Measurements from ENCODE around the gene CAB39L.

Gene CAB39L

DNA sequence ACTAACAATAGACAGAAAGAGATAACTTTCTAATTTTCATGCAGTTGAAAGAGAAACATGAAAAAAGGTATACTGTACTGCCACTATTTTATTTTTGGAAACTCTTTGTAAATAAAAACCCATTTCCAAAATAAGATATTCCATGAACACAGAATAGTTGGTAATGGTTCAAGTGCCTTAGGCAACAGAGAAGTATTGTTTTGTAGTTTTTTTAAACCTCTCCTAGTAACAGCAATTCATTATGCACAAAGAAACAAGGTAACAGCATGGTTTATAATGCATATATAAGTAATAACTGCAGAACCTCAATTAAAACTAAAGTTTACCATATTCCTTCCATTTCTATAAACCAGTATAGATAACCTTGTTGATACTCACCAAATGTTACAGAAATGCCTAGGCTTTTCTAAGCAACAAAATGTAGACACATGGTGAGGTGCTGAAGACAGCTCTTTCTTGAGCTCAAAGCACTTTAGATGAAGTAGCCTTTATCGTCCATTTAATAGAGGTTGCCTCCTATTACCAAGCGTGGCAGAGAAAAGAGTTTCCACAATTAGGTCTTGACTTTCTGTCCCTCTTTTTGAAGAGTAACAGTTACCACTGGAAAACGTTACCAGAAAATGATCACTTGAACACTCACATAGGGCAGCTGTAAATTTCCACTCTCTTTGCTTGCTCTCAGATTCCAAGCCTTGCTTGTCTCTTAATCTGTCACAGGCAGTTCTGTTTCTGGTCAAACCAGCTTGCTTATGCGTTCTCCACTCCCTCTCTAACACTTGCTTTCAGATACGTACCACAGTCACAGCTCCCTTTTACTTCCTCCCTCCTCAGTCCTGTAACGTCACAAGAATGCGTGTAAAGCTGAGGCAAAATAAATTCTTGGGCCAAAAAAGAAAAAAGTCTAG is 42.9 kb downstream of the CAB39L start:
- no peak for DNase-seq (ENCODE audit: low read depth in 2 of 2)

GRCh38 chr13:49399801-49400472 is 43.9 kb downstream of the CAB39L start:
- DNase-seq (ENCODE audit: low read depth in 2 of 2) = no peak

DNA sequence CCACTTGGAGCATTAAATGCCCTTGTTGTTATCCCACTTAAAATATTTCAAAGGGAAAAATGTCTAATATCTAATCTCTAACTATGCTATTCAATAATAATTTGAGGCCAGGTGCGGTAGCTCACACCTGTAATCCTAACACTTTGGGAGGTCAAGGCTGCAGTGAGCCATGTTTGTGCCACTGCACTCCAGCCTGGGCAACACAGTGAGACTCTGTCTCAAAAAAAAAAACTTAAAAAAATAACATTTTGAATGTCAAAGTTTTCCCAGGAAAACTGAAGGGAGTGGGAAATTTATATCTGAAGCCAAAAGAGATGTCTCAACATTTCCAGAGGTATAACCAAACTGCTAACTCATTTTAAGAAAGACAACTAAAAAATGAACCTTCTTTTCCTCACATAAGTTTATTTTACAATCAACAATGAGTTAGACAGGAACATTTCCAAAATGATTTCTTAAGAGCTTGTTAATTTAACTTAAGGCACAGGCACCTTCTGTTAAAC is 47.9 kb downstream of the CAB39L start:
- DNase-seq (ENCODE audit: low read depth in 2 of 2) = no peak

DNA sequence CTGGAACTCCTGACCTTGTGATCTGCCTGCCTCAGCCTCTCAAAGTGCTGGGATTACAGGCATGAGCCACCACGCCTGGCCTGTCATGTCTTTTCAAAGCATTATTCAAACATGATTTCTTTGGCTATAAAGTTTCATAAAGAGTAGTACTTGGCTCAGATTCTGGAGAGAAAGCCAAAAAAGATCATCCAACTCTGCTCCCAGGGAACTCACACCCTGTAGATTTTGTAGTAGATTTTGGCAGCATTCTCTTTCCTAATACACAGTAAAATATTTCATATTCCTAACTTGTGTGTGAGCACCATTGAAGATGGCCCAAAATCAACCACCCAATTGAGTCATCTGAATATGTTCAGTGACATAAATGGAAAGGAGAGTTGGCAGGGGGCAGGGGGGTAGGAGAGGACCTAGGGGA is 48.4 kb downstream of the CAB39L start:
- DNase-seq (ENCODE audit: low read depth in 2 of 2) = no peak

GRCh38 chr13:49388091-49388635 is 55.7 kb downstream of the CAB39L start:
- DNase-seq (ENCODE audit: low read depth in 2 of 2) = no peak

- no peak for DNase-seq (ENCODE audit: low read depth in 2 of 2)
Observed at GRCh38 chr13:49386664-49387063, 57.2 kb downstream of the CAB39L start.

- no peak for DNase-seq (ENCODE audit: low read depth in 2 of 2)
Observed at GRCh38 chr13:49376121-49376520, 67.7 kb downstream of the CAB39L start.

- DNase-seq (ENCODE audit: low read depth in 2 of 2) = no peak
Observed at GRCh38 chr13:49374585-49375290, 69.1 kb downstream of the CAB39L start.

DNA sequence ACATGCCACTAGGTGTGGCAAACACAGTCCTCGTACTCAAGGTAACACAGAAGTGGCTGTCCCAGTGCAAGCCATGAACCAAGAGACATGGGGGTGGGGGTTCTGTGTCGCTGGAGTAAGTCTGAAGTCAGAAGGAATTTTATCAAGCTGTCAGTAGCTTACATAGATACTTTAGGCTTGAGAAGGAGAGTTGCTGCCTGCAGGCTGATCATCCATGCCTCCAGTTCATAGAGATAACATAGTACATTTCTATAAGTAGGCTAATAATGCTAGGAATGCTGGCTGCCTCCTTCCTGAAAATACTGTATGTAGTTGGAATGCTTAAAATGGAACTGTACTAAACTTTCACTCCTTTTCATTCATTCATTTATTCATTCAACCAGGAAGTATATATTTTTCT is 70.1 kb downstream of the CAB39L start:
- no peak for DNase-seq (ENCODE audit: low read depth in 2 of 2)

GRCh38 chr13:49371943-49372613 is 71.8 kb downstream of the CAB39L start:
- DNase-seq (ENCODE audit: low read depth in 2 of 2) = no peak

- no peak for DNase-seq (ENCODE audit: low read depth in 2 of 2)
Observed at GRCh38 chr13:49370371-49370770, 73.5 kb downstream of the CAB39L start.

DNA sequence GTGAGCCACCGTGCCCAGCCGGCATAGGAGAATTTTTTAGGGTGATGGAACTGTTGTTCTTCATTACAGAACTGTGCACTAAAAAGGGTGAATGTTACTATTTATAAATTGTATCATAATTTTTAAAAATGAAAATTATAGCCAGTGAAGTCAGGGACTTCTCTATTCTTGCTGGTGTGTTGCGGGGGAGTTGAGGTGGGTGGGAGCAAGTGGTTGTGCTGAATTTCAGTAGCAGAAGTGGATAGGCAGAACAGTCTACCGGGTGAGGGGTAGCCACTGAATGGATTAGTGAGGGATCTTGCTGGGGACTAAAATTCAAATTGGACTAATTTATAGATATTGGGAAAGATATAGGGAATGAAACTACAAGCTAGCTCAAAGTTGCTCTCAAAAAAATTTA is 74.0 kb downstream of the CAB39L start:
- no peak for DNase-seq (ENCODE audit: low read depth in 2 of 2)

DNA sequence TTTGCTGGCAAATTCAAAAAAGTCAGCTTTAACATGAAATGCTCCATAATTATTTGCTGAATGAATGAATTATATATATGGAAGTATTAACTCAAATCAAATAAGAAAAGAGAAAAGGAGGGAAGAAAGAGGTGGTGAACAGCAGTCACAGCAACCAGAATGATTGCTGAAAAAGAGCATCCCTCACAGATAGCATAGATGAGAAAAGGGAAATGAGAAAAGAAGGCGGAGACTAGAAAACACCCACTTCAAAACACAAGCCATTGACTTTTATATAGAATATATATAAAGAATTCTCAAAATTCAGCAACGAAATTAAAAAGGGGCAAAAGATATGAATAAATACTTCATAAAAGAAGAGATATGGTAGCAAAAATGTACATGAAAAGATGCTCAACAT is 75.2 kb downstream of the CAB39L start:
- DNase-seq (ENCODE audit: low read depth in 2 of 2) = no peak

GRCh38 chr13:49367640-49368422 is 76.0 kb downstream of the CAB39L start:
- DNase-seq (ENCODE audit: low read depth in 2 of 2) = no peak

DNA sequence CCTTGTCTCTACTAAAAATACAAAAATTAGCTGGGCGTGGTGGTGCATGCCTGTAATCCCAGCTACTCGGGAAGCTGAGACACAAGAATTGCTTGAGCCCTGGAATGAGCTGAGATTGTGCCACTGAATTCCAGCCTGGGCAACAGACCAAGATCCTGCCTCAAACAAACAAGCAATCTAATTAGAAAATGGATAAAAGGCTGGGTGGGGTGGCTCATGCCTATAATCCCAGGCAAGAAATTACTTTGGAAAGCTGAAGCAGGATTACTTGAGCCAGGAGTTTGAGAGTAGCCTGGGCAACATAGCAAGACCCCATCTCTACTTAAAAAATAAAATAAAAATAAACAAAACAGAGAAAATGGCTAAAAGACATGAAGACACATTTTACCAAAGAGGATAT is 77.0 kb downstream of the CAB39L start:
- no peak for DNase-seq (ENCODE audit: low read depth in 2 of 2)

DNA sequence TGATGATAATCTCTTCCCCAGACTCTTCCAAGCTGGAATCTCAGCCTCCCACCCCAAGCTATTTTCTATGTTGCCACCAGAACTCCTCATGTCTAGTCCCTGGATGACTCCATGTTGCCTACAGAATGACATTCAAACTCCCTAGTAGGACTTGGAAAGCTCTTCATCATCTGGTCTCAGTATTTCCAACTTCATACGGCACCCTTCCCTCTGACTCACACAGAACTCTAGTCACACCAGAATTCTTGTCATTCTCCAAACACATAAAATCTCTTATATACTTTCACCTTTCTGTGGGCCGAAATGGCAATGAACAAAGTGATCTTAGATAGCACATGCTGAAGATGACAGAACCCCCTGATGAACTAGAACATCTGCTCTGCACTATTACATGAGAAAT is 86.2 kb downstream of the CAB39L start:
- no peak for DNase-seq (ENCODE audit: low read depth in 2 of 2)

GRCh38 chr13:49356223-49356622 is 87.6 kb downstream of the CAB39L start:
- no peak for DNase-seq (ENCODE audit: low read depth in 2 of 2)

DNA sequence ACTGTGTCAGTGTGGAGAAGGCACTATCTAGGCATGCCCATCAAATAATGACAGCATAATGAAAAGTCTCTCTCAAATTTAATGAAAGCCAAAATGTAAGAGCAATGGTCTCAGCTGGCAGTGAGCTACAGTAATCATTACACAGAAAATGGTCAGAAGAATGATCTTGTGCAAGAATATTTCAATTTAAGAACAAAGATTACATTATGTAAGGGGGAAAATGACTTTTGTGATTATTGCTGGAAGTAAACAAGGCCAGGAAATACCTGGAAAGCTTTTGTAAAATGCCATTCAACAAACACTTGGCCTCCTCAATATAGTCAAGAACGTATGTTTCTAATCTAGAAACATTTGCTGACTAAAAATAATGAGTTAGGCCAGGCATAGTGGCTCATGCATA is 89.1 kb downstream of the CAB39L start:
- no peak for DNase-seq (ENCODE audit: low read depth in 2 of 2)

- no peak for DNase-seq (ENCODE audit: low read depth in 2 of 2)
Observed at GRCh38 chr13:49353908-49354307, 90.0 kb downstream of the CAB39L start.

GRCh38 chr13:49351871-49352270 is 92.0 kb downstream of the CAB39L start:
- DNase-seq (ENCODE audit: low read depth in 2 of 2) = no peak

DNA sequence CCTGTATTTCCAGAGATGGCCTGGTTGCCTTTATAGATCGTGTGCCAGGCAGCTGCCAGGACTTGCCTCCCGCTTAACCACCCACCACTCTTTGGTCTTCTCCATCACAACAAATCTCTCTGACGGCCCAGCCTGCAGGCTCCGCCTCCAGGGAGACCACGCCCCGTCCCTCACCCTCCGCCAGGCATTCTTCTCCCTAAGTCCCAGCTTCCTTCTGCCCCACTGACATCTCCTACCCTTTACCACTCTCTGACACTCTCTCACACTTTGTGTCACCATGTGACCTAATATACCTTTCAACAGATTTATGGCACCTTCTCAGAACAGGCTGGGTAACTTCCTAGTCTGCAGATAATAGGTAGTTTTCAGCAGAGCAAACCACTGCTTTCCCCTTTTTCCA is 95.1 kb downstream of the CAB39L start:
- DNase-seq (ENCODE audit: low read depth in 2 of 2) = no peak

Data from stimulated activated CD4-positive, alpha-beta T cell treated with anti-CD3 and anti-CD28 coated beads, Interleukin-15, amount 100 ng/mL, for 48 hours (primary cell).